ENCODE results near the gene ACO1.

Gene ACO1

DNA sequence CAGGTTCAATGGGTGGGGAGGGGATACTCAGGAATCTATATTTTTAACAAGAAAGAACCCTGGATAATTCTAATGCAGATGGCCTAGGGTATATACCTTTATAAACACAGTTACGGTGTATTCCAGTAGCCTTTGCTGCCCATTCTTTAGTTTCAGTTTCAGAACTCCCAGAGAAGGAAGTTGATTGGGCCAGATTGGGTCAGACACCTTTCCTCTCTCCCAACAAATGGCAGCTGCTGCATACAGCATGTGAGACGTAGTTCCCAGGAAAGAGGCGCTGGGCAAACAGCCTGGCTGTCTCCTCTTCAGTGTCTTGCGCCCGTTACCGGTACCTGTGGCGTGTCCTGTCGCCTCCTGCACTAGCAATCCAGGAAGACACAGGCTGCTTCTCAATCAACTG lies 20.4 kb downstream of the ACO1 start:
- Histone ChIP-seq H2AFZ (ENCODE audit: low read depth, low read length, severe bottlenecking) (no peak overlapping the region), H3K4me3 (ENCODE audit: insufficient read depth, low read length, poor library complexity, severe bottlenecking) (no peak overlapping the region), H3K36me3 (ENCODE audit: low read length) (0 out of 2 replicates have a peak, but pooled peaks cover 2% of the 10 kb centered on the region), H3K27ac (ENCODE audit: low read depth, low read length) (no peak overlapping the region), H3K9ac (ENCODE audit: low read length) (no peak overlapping the region), H3K9me2 (replicated peaks; ENCODE audit: insufficient read depth, low read length) (no peaks in the 10 kb centered on the region), H3K79me2 (ENCODE audit: insufficient read depth, low read length) (no peaks in the 10 kb centered on the region), H3F3A (ENCODE audit: insufficient read depth) (no peaks in the 10 kb centered on the region), H3K27me3 (ENCODE audit: low read length) (no peaks in the 10 kb centered on the region), H3K4me2 (ENCODE audit: low read depth, low read length, poor library complexity, severe bottlenecking) (no peak overlapping the region), H3K9me3 (ENCODE audit: insufficient read depth, low read length) (no peaks in the 10 kb centered on the region), H4K20me1 (ENCODE audit: low read depth, low read length) (no peaks in the 10 kb centered on the region)
- no peak for TF ChIP-seq EZH2phosphoT487 (conservative IDR thresholded peaks at IDR 0.05; ENCODE audit: low read length)
- TF ChIP-seq, protein P1, sequence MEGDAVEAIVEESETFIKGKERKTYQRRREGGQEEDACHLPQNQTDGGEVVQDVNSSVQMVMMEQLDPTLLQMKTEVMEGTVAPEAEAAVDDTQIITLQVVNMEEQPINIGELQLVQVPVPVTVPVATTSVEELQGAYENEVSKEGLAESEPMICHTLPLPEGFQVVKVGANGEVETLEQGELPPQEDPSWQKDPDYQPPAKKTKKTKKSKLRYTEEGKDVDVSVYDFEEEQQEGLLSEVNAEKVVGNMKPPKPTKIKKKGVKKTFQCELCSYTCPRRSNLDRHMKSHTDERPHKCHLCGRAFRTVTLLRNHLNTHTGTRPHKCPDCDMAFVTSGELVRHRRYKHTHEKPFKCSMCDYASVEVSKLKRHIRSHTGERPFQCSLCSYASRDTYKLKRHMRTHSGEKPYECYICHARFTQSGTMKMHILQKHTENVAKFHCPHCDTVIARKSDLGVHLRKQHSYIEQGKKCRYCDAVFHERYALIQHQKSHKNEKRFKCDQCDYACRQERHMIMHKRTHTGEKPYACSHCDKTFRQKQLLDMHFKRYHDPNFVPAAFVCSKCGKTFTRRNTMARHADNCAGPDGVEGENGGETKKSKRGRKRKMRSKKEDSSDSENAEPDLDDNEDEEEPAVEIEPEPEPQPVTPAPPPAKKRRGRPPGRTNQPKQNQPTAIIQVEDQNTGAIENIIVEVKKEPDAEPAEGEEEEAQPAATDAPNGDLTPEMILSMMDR (IDR thresholded peaks at IDR 0.05; ENCODE audit: insufficient read depth, low read length, poor library complexity, severe bottlenecking) = no peak

- Histone ChIP-seq H3K36me3 (ENCODE audit: low read length) (0 out of 2 replicates have a peak, but pooled peaks cover 2% of the 10 kb centered on the region), H3F3A (ENCODE audit: insufficient read depth) (no peaks in the 10 kb centered on the region), H3K27ac (ENCODE audit: low read depth, low read length) (no peak overlapping the region), H3K4me3 (ENCODE audit: insufficient read depth, low read length, poor library complexity, severe bottlenecking) (no peak overlapping the region), H3K9ac (ENCODE audit: low read length) (no peak overlapping the region), H3K27me3 (ENCODE audit: low read length) (no peaks in the 10 kb centered on the region), H3K79me2 (ENCODE audit: insufficient read depth, low read length) (no peaks in the 10 kb centered on the region), H2AFZ (ENCODE audit: low read depth, low read length, severe bottlenecking) (no peak overlapping the region), H3K4me2 (ENCODE audit: low read depth, low read length, poor library complexity, severe bottlenecking) (no peak overlapping the region), H3K9me2 (replicated peaks; ENCODE audit: insufficient read depth, low read length) (no peaks in the 10 kb centered on the region), H3K9me3 (ENCODE audit: insufficient read depth, low read length) (no peaks in the 10 kb centered on the region), H4K20me1 (ENCODE audit: low read depth, low read length) (no peaks in the 10 kb centered on the region)
- TF ChIP-seq, protein P1 (IDR thresholded peaks at IDR 0.05; ENCODE audit: insufficient read depth, low read length, poor library complexity, severe bottlenecking) = no peak
- no peak for TF ChIP-seq EZH2phosphoT487 (conservative IDR thresholded peaks at IDR 0.05; ENCODE audit: low read length)
Observed at GRCh38 chr9:32405506-32405905, 21.1 kb downstream of the ACO1 start.

DNA sequence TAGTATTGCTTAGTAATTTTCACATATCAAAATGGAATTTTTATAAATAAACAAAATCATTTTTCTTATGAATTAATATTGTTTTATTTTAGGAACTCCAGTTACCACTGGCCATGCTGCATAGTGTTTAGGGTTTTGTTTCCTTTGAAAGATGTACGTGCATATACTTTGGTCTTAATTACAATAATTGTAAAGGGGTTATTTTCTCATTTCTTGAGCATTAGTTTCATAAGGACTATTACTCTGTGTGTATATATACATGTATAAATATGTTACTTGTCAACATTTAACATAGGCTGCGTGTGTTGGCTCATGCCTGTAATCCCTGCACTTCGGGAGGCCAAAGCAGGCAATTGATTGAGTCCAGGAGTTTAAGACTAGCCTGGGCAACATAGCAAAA lies 21.6 kb downstream of the ACO1 start:
- H2AFZ ChIP-seq (ENCODE audit: low read depth, low read length, severe bottlenecking) = no peak overlapping the region
- H3F3A ChIP-seq (ENCODE audit: insufficient read depth) = no peaks in the 10 kb centered on the region
- no peaks in the 10 kb centered on the region for H3K9me3 ChIP-seq (ENCODE audit: insufficient read depth, low read length)
- no peak overlapping the region for H3K27ac ChIP-seq (ENCODE audit: low read depth, low read length)
- no peaks in the 10 kb centered on the region for H3K79me2 ChIP-seq (ENCODE audit: insufficient read depth, low read length)
- H3K9me2 ChIP-seq (replicated peaks; ENCODE audit: insufficient read depth, low read length) = no peaks in the 10 kb centered on the region
- no peaks in the 10 kb centered on the region for H4K20me1 ChIP-seq (ENCODE audit: low read depth, low read length)
- no peak overlapping the region for H3K4me3 ChIP-seq (ENCODE audit: insufficient read depth, low read length, poor library complexity, severe bottlenecking)
- H3K27me3 ChIP-seq (ENCODE audit: low read length) = no peaks in the 10 kb centered on the region
- 0 out of 2 replicates have a peak, but pooled peaks cover 2% of the 10 kb centered on the region for H3K36me3 ChIP-seq (ENCODE audit: low read length)
- no peak overlapping the region for H3K4me2 ChIP-seq (ENCODE audit: low read depth, low read length, poor library complexity, severe bottlenecking)
- TF ChIP-seq, protein P1 (IDR thresholded peaks at IDR 0.05; ENCODE audit: insufficient read depth, low read length, poor library complexity, severe bottlenecking) = no peak
- TF ChIP-seq EZH2phosphoT487 (conservative IDR thresholded peaks at IDR 0.05; ENCODE audit: low read length) = no peak
- no peak overlapping the region for H3K9ac ChIP-seq (ENCODE audit: low read length)
